GM12878 (cell line): ENCODE data around the gene GDA. TPM values are rescaled to one million over a fixed set of nuclear protein-coding genes. Genes with fewer than 3 reads are reported as not detected.

ENCODE experiments used
- ATAC-seq: fragments of 200-7000 bp; cut with Tn5 transposase; 3 replicates; pipeline ENCODE4 v1.9.1; 2020; ENCODE audit warnings: mild to moderate bottlenecking, moderate library complexity
- BruUV-seq: library from RNA; stranded (reverse); fragments of 400-500 nt; replicated peaks from 2 replicates; lab custom pipeline; 2021; lab: Mats Ljungman, UMichigan
- CTCF ChIA-PET: fragments of 300-600 bp; sonication (Branson Sonifier 250); formaldehyde crosslinking; extraction: SDS; loops from one replicate; lab custom pipeline; 2021; ENCODE audit warnings: inconsistent platforms; lab: Yijun Ruan, JAX
- POLR2A ChIA-PET: fragments of 350-600 bp; formaldehyde crosslinking; extraction: SDS; loops from one replicate; lab custom pipeline; 2021; ENCODE audit warnings: inconsistent platforms; lab: Charles Lee
- RAD21 ChIA-PET: fragments of 300-600 bp; sonication (Branson Sonifier 250); formaldehyde crosslinking; loops from one replicate; lab custom pipeline; 2023; ENCODE audit warnings: antibody characterized with exemption; ENCODE audit not compliant: unreplicated experiment; lab: Charles Lee
- SMC1A ChIA-PET: fragments of 300-600 bp; sonication (Branson Sonifier 250); formaldehyde crosslinking; loops from one replicate; lab custom pipeline; 2023; ENCODE audit not compliant: unreplicated experiment, uncharacterized antibody; lab: Charles Lee
- DNase-seq: peaks from one replicate; pipeline ENCODE4 v3.0.0-alpha.2; 2011; ENCODE audit warnings: low read depth, low spot score
- FAIRE-seq: peaks from 3 replicates; lab custom pipeline; 2011; peaks lifted over from hg19 to GRCh38; lab: Jason Lieb, UNC
- H2AFZ ChIP-seq: 2 replicates; pipeline ENCODE4 v1.6.0; 2011; ENCODE audit warnings: low read depth, low read length, control low read depth; ENCODE audit not compliant: control insufficient read depth
- H3K27ac ChIP-seq: 2 replicates; pipeline ENCODE4 v1.5.1; 2011; ENCODE audit warnings: control low read depth; ENCODE audit not compliant: control insufficient read depth, insufficient read depth
- H3K27me3 ChIP-seq, 2 experiments: replicated peaks in 1 of 2; 2 replicates each; pipeline versions ENCODE4 v1.6.0 to v1.6.1; 2011; ENCODE audit warnings: low read length in 1 of 2; ENCODE audit not compliant: control insufficient read depth in 2 of 2, insufficient read depth in 2 of 2
- H3K36me3 ChIP-seq, 2 experiments: 2 replicates each; pipeline ENCODE4 v1.5.1; 2011; ENCODE audit warnings: low read length in 1 of 2; ENCODE audit not compliant: control insufficient read depth in 2 of 2, insufficient read depth in 2 of 2
- H3K4me1 ChIP-seq: 2 replicates; pipeline ENCODE4 v1.6.1; 2011; ENCODE audit warnings: mild to moderate bottlenecking, low read length, moderate library complexity, mixed read lengths; ENCODE audit not compliant: control insufficient read depth, insufficient read depth
- H3K4me2 ChIP-seq: 2 replicates; pipeline ENCODE4 v1.6.0; 2011; ENCODE audit warnings: control low read depth; ENCODE audit not compliant: control insufficient read depth, insufficient read depth
- H3K4me3 ChIP-seq: fragments of 200-600 bp; sonication (generic); 2 replicates; pipeline ENCODE4 v1.5.1; 2016
- H3K79me2 ChIP-seq: 2 replicates; pipeline ENCODE4 v1.6.0; 2011; ENCODE audit warnings: low read length; ENCODE audit not compliant: control insufficient read depth, insufficient read depth
- H3K9ac ChIP-seq: 2 replicates; pipeline ENCODE4 v1.8.0; 2011; ENCODE audit warnings: low read length, control low read depth, mixed read lengths; ENCODE audit not compliant: control insufficient read depth, insufficient read depth
- H3K9me3 ChIP-seq: replicated peaks from 3 replicates; pipeline ENCODE4 v1.5.1; 2011; ENCODE audit warnings: mild to moderate bottlenecking, low read length; ENCODE audit not compliant: control insufficient read depth, insufficient read depth
- H4K20me1 ChIP-seq: 2 replicates; pipeline ENCODE4 v1.6.0; 2011; ENCODE audit not compliant: control insufficient read depth, insufficient read depth
- CBX5 ChIP-seq: sonication (generic); IDR thresholded peaks from 2 replicates; pipeline ENCODE4 v1.6.1; 2016; ENCODE audit warnings: low read depth, moderate library complexity, mild to moderate bottlenecking, inconsistent platforms
- KLF5 ChIP-seq: fragments of 450-650 bp; IDR thresholded peaks from 2 replicates; pipeline ENCODE4 v1.6.1; 2014; ENCODE audit warnings: mild to moderate bottlenecking; ENCODE audit not compliant: partially characterized antibody
- NFYB ChIP-seq: IDR thresholded peaks from 2 replicates; pipeline ENCODE4 v1.6.1; 2011; ENCODE audit warnings: low read depth, mild to moderate bottlenecking, low read length, improper control_type of control experiment, moderate library complexity; ENCODE audit not compliant: insufficient read depth
- ZNF384 ChIP-seq: IDR thresholded peaks from 2 replicates; pipeline ENCODE4 v1.6.1; 2012; ENCODE audit warnings: low read depth, mild to moderate bottlenecking, low read length, improper control_type of control experiment, borderline replicate concordance
- WGBS: methylation state at CpG from one replicate; pipeline ENCODE4 v1.1.6; 2016; ENCODE audit warnings: low lambda C conversion rate; ENCODE audit not compliant: insufficient replicate concordance, insufficient coverage; ENCODE audit errors: missing lambda C conversion rate; 5-methylcytosine and 5-hydroxymethylcytosine counted together
- in situ Hi-C: fragments of 300-500 bp; cut with MboI; formaldehyde crosslinking; loops from 9 replicates; pipeline ENCODE4 v1.14.3; 2018; ENCODE audit warnings: mixed read lengths
- intact Hi-C: fragments of 100-400 bp; cut with micrococcal nuclease; formaldehyde crosslinking; loops from one replicate; pipeline ENCODE4 v1.14.2; 2022; ENCODE audit not compliant: unreplicated experiment
- polyA plus RNA-seq, 11 experiments: library from polyadenylated mRNA; depleted of rRNA in 4 of 11; unstranded in 6 of 11; stranded (reverse) in 5 of 11; fragments of >200 nt; fragmentation: Nextera tagmentation in 4 of 11; fragmentation: Illumina TruSeq in 1 of 11; extraction: Ambion mirVana in 4 of 11; extraction: Trizol in 1 of 11; gene quantifications; 1 replicate in 1 of 11; 2 replicates in 10 of 11; pipeline versions ENCODE4 v1.2.1 to v1.2.3, GENCODE V29; 2011 to 2016; ENCODE audit warnings: inconsistent platforms in 2 of 11, missing spikeins in 2 of 11, low read depth in 1 of 11
- total RNA-seq, 4 experiments: library from RNA; depleted of rRNA in 3 of 4; stranded (reverse); fragments of >200 nt in 3 of 4; fragmentation: Illumina TruSeq in 1 of 4; extraction: Trizol in 1 of 4; gene quantifications; 2 replicates each; pipeline versions ENCODE4 v1.2.1 to v1.2.3, GENCODE V29; 2013 to 2021
- TF ChIP-seq, protein P1 (sequence below): fragments of 150-350 bp; IDR thresholded peaks from 2 replicates; pipeline ENCODE4 v1.6.1; 2014; ENCODE audit warnings: mild to moderate bottlenecking, low read depth, low read length

Gene GDA
- total and polyA plus RNA-seq, 10 of the 15 experiments (the other 5 are each of a cell fraction or from before 2014, with no cell fraction given), result 0.19 to 17.9 (median 0.48) TPM; not detected in 2

DNA sequence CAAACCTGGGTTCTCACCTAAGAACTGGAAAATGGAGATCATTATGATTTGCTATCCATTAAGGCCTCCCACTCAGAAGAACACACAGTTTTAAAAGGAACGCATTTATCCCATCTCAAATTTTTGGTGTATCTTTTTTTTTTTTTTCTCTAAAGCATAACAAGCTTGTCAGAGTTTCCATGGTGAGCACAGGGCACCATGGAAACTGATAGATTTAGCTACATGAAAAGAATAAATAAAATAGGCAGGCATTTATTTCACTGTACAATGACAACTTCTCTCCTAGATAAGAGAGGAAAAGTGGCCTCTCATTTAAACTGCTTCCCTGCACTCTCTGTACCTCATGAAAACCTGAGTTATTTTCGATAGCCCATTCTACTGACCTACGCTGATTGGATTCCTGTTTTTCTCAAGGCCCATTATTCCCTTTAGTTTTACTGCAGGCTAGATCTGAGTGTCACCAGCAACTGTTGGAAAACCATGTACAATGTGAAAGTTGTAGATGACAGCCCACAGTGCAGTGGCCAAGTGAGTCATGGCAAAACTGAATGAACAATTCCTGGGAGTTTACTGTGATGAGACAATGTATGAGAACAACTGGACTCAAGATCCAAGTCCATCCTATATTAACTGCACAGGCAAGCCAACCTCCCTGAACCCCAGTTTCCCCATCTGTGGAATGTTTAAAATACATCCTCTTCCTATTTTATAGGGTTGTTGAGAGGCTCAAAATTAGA, 4.3 kb upstream of the GDA start:
- Histone ChIP-seq H4K20me1 (no peaks in the 10 kb centered on the region), H3K4me3 (no peak overlapping the region), H3K9ac (no peak overlapping the region), H3K27me3 (peaks cover 2 to 4% of the 10 kb centered on the region in 2 experiments; a peak in 2 of 4 replicates)
- no peak for DNase-seq
- RAD21 ChIA-PET, result interaction anchor here (1.1 kb wide), 1 partner anchor 106 kb away, joined by 4 read pairs; no protein-coding TSS in a partner anchor
- TF ChIP-seq CBX5, result no peak
- TF ChIP-seq KLF5, result no peak
- no peak for TF ChIP-seq NFYB
- TF ChIP-seq ZNF384, result no peak
- TF ChIP-seq, protein P1, sequence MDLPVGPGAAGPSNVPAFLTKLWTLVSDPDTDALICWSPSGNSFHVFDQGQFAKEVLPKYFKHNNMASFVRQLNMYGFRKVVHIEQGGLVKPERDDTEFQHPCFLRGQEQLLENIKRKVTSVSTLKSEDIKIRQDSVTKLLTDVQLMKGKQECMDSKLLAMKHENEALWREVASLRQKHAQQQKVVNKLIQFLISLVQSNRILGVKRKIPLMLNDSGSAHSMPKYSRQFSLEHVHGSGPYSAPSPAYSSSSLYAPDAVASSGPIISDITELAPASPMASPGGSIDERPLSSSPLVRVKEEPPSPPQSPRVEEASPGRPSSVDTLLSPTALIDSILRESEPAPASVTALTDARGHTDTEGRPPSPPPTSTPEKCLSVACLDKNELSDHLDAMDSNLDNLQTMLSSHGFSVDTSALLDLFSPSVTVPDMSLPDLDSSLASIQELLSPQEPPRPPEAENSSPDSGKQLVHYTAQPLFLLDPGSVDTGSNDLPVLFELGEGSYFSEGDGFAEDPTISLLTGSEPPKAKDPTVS, result no peak
- TF ChIP-seq, all 136 proteins: peak for 0
- Histone ChIP-seq H3K9me3 (no peaks in the 10 kb centered on the region), H3K27ac (no peak overlapping the region), H3K4me1 (no peaks in the 10 kb centered on the region), H2AFZ (no peak overlapping the region), H3K79me2 (no peaks in the 10 kb centered on the region), H3K4me2 (no peak overlapping the region), H3K36me3 (no peaks in the 10 kb centered on the region)
- intact Hi-C loops, result no loop called here
- ATAC-seq (no peak), FAIRE-seq (no peak)
- ChIA-PET CTCF (interaction anchor here (1.6 kb wide), 1 partner anchor 106 kb away, joined by 6 read pairs; no protein-coding TSS in a partner anchor), SMC1A (interaction anchor here (0.8 to 2.6 kb wide), 3 partner anchors 26 to 106 kb away, joined by 3 to 8 read pairs (median 4); no protein-coding TSS in a partner anchor), POLR2A (no interaction called here)
- 28% methylated on average over 3 of the region's 3 CpGs for WGBS
- in situ Hi-C loops, result no loop called here
- BruUV-seq, result no TSS peak
